CD4-positive, alpha-beta T cell treated with Interleukin-6 at 100 ng/mL for 8 hours (primary cell): ENCODE measurements around the gene DNASE1L1.

ENCODE experiments used
- DNase-seq: peaks from one replicate; pipeline ENCODE4 v3.0.0-alpha.2; 2020; ENCODE audit warnings: mixed read lengths, low spot score

Gene DNASE1L1, protein sequence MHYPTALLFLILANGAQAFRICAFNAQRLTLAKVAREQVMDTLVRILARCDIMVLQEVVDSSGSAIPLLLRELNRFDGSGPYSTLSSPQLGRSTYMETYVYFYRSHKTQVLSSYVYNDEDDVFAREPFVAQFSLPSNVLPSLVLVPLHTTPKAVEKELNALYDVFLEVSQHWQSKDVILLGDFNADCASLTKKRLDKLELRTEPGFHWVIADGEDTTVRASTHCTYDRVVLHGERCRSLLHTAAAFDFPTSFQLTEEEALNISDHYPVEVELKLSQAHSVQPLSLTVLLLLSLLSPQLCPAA

GRCh38 chrX:154409222-154409871, at the start of gene DNASE1L1:
Gene DNASE1L1 (minus strand): TSS chrX:154409254. CDS start chrX:154405568, 3,686 bp downstream.
- no peak for DNase-seq

DNA sequence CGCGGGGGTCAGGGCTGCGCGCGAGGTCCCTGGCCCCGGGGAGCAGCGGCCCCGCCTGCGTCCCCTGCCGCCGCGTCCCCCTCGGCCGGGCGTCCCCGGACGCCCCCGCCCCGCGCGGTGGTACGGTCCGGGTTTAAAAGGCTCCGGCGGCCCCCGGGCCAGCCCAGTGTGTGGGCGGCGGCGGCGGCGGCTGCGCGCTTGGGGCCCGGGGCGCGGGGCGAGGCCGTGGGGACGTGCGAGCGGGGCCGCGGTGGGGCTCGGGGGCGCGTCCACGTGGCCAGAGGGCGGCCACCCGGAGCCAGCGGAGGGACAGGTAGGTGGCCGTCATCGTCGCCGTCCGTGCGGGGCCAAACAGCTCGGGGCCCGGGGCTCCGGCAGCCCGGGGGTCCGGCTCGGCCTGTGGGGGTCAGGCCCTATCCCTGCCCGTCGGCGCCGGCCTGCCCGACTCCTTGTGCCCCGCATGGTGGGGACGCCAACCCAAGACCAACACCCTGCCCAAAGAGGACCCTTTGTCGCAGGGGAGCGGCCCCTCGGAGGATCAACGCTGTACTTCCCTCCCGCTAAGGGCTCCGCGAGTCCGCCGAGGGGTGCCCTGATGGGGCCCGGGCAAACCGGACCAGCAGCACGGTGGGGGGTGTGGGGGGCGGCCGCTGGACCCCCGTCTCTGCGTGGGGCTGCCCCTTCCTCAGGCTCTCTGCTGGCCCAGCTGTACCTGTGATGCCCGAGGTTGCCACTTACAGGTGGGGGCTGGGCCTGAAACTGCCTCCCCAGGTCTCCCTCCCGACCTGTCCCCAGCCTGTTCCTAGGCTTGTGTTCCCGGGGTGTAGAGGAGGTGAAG, 49.3 kb upstream of the DNASE1L1 start, which contains the start of gene PLXNA3:
TSS of gene PLXNA3 (plus strand) at position 166 of the 838 bp plus-strand sequence. CDS start 1,903 bp downstream, outside the sequence.
- peak; percentile 48 for DNase-seq

- DNase-seq, result peak; percentile 55
Measured at GRCh38 chrX:154457491-154458115, 48.5 kb upstream of the DNASE1L1 start.

- no peak for DNase-seq
Measured at GRCh38 chrX:154452823-154453222, 43.8 kb upstream of the DNASE1L1 start.

DNA sequence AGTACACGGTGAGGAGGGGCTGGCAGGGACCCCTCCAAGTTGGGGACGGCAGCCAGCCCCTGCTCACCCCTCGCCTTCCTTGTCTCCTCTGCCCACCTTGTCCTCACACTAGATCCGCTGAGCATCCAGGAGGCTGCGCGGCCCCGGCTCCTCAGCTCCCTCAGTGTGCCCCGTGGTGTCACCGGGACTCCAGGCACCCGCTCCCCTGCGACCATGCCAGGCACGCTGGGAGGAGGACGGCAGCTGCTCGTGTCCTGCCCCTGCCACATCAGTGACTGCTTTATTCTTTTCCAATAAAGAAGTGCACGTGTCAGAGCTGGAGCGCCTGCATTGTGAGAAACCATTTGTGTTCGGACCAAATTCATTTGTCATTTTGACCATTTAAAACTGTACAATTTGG, 41.3 kb upstream of the DNASE1L1 start:
- no peak for DNase-seq

- DNase-seq, result no peak
Measured at GRCh38 chrX:154449618-154450017, 40.6 kb upstream of the DNASE1L1 start.

- no peak for DNase-seq
Measured at GRCh38 chrX:154448484-154448883, 39.4 kb upstream of the DNASE1L1 start.

DNA sequence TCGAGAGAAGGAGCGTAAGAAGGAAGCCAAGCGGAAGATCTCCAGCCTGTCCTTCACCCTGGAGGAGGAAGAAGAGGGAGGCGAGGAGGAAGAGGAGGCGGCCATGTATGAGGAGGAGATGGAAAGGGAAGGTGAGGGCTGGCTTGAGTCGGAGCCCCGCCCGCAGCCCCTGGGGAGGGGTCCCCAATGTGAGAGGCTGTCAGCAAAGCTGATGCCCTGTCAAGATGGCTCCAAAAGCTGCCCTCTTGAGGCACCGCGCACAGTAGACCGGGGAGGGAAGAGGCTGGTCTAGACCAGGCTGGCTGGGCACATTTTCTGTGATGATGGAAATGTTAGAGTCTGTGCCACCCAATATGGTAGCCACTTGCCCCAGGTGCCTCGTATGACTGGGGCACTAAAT, 37.4 kb upstream of the DNASE1L1 start:
- no peak for DNase-seq

GRCh38 chrX:154445776-154446175, 36.7 kb upstream of the DNASE1L1 start:
- DNase-seq, result no peak

GRCh38 chrX:154444755-154445246, 35.7 kb upstream of the DNASE1L1 start:
- DNase-seq, result no peak

- peak; percentile 65 for DNase-seq
Measured at GRCh38 chrX:154443992-154444754, 35.1 kb upstream of the DNASE1L1 start, which contains the start of gene FAM50A. Gene FAM50A (plus strand): TSS chrX:154444141. CDS start chrX:154444236, 95 bp downstream.

GRCh38 chrX:154443479-154443910, 34.4 kb upstream of the DNASE1L1 start:
- DNase-seq, result no peak

GRCh38 chrX:154441984-154442707, 33.1 kb upstream of the DNASE1L1 start:
- DNase-seq, result no peak

DNA sequence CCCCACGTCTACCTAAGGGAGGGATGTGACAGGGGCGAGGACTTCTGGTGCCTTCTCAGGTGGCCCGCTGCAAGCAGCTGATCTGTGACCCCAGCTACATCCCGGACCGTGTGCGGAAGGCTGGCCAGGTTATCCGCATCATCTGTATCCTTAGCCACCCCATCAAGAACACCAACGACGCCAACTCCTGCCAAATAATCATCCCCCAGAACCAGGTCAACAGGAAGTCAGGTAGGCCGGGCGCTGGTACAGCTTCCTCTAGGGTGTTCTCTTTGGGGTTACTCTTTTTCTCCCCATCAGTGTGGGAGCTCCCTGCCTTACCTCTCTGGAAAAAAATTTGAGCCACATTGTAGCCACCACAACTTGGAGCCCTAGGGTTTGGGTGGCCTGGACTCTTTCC, 32.5 kb upstream of the DNASE1L1 start:
- peak; percentile 24 for DNase-seq

- DNase-seq, result no peak
Measured at GRCh38 chrX:154440623-154441357, 31.7 kb upstream of the DNASE1L1 start.

DNA sequence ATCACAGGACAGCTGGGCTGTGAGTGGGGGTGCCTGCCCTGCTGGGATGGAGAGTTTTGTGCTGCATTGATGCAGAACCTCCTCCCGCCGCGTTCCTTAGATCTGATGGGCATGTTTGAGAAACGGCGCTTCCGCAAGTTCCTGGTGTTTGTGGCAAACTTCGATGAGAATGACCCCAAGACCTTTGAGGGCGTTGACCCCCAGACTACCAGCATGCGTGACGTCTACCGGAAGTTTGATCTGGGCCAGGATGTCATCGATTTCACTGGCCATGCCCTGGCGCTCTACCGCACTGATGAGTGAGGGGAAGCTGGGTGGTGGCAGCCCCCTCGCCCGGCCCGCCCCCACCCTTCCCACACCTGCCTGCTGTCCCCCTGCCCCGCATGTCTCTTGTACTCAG, 30.8 kb upstream of the DNASE1L1 start:
- no peak for DNase-seq

- no peak for DNase-seq
Measured at GRCh38 chrX:154437971-154438893, 29.2 kb upstream of the DNASE1L1 start.

DNA sequence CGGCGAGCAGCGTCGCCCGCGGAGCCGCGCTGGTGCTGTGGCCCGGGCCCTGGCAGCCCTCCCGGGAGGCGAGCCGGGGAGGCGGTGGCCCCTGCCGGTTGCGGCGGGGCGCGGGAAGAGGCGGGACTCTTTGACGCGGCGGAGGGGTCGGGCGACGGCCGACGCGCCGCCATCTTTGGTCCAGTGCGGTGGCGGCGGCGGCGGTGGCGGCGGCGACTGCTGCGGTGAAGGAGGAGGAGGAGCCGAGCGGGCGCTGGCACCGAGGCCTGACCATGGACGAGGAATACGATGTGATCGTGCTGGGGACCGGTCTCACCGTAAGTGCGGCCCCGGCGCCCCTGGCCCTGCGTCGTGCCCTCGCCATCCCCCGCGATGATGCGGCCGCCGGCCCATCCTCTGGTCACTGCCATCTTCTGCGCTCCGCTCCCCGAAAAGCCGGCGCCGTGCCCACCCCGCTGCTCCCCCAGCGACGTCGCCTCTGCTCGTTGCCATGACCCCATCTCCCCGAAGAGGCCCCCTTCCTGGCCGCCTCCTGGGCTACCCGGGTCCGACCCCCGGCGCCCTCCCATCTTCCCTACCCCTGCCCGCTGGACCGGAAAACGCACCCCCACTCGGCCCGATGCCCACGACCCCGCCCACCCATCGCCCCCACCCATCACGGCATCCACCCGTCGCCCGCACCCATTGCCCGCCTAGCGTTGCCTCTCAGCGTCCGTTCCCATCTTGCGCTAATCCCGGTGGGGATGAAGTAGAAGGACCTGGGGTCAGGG, 28.1 kb upstream of the DNASE1L1 start, which contains the start of gene GDI1:
TSS of gene GDI1 (plus strand) at position 172 of the 770 bp plus-strand sequence. CDS start at position 273, 101 bp downstream.
- DNase-seq, result peak; percentile 32
